Effector memory CD4-positive, alpha-beta T cell (primary cell): ENCODE results near the gene LGALS8.

Experiments used
- DNase-seq, 3 donors: peaks; one replicate each; pipeline ENCODE4 v3.0.0-alpha.2; 2020
- H3K27ac ChIP-seq: 2 replicates; pipeline ENCODE4 v1.7.0; 2013; ENCODE audit warnings: mild to moderate bottlenecking, low read length, moderate library complexity; ENCODE audit not compliant: insufficient read depth, poor library complexity, severe bottlenecking
- H3K27me3 ChIP-seq: replicated peaks from 2 replicates; pipeline ENCODE4 v1.7.0; 2013; ENCODE audit warnings: mild to moderate bottlenecking, low read length; ENCODE audit not compliant: insufficient read depth, control insufficient read depth, poor library complexity, severe bottlenecking
- H3K36me3 ChIP-seq: 2 replicates; pipeline ENCODE4 v1.7.0; 2013; ENCODE audit warnings: mild to moderate bottlenecking, low read length, moderate library complexity; ENCODE audit not compliant: control insufficient read depth, insufficient read depth
- H3K4me1 ChIP-seq: 2 replicates; pipeline ENCODE4 v1.7.0; 2013; ENCODE audit warnings: low read length, mild to moderate bottlenecking; ENCODE audit not compliant: control insufficient read depth, insufficient read depth, poor library complexity, severe bottlenecking
- H3K4me3 ChIP-seq: 2 replicates; pipeline ENCODE4 v1.7.0; 2013; ENCODE audit warnings: low read length, low read depth, mild to moderate bottlenecking; ENCODE audit not compliant: insufficient read depth, poor library complexity, severe bottlenecking
- H3K9me3 ChIP-seq: 2 replicates; pipeline ENCODE4 v1.7.0; 2013; ENCODE audit warnings: mild to moderate bottlenecking, low read length, moderate library complexity; ENCODE audit not compliant: control insufficient read depth

LGALS8 gene

GRCh38 chr1:236522937-236523703, 662 bp upstream of the LGALS8 start:
- Histone ChIP-seq H3K27me3 (no peaks in the 10 kb centered on the region), H3K27ac (peak overlapping the region; percentile 95), H3K9me3 (no peaks in the 10 kb centered on the region), H3K4me1 (peaks cover 7% of the 10 kb centered on the region), H3K4me3 (peak overlapping the region; percentile 100), H3K36me3 (peaks cover 16% of the 10 kb centered on the region)
- DNase-seq, result no peak

- Histone ChIP-seq H3K27me3 (no peaks in the 10 kb centered on the region), H3K9me3 (no peaks in the 10 kb centered on the region), H3K27ac (peak overlapping the region; percentile 95), H3K4me1 (peaks cover 5% of the 10 kb centered on the region), H3K4me3 (peak overlapping the region; percentile 100), H3K36me3 (peaks cover 20% of the 10 kb centered on the region)
- DNase-seq, result peak; percentile 52 to 60 (median 56)
Measured at GRCh38 chr1:236524142-236524894, 536 bp downstream of the LGALS8 start.

- Histone ChIP-seq H3K36me3 (peaks cover 22% of the 10 kb centered on the region), H3K4me1 (peaks cover 5% of the 10 kb centered on the region), H3K27ac (peak overlapping the region; percentile 95), H3K4me3 (peak overlapping the region; percentile 100), H3K9me3 (no peaks in the 10 kb centered on the region), H3K27me3 (no peaks in the 10 kb centered on the region)
- no peak for DNase-seq
Measured at GRCh38 chr1:236524895-236525184, 1.1 kb downstream of the LGALS8 start.

GRCh38 chr1:236526079-236526478, 2.3 kb downstream of the LGALS8 start:
- no peaks in the 10 kb centered on the region for H3K9me3 ChIP-seq
- no peak overlapping the region for H3K27ac ChIP-seq
- peaks cover 30% of the 10 kb centered on the region for H3K36me3 ChIP-seq
- no peak overlapping the region for H3K4me3 ChIP-seq
- H3K27me3 ChIP-seq, result no peaks in the 10 kb centered on the region
- peaks cover 5% of the 10 kb centered on the region for H3K4me1 ChIP-seq
- DNase-seq, result no peak

- Histone ChIP-seq H3K27ac (no peak overlapping the region), H3K9me3 (no peaks in the 10 kb centered on the region), H3K4me1 (peaks cover 9% of the 10 kb centered on the region), H3K36me3 (peaks cover 48% of the 10 kb centered on the region), H3K27me3 (no peaks in the 10 kb centered on the region), H3K4me3 (no peak overlapping the region)
- no peak for DNase-seq
Measured at GRCh38 chr1:236530286-236530685, 6.5 kb downstream of the LGALS8 start.

- peaks cover 48% of the 10 kb centered on the region for H3K36me3 ChIP-seq
- H3K27ac ChIP-seq, result no peak overlapping the region
- H3K27me3 ChIP-seq, result no peaks in the 10 kb centered on the region
- peaks cover 9% of the 10 kb centered on the region for H3K4me1 ChIP-seq
- H3K4me3 ChIP-seq, result no peak overlapping the region
- no peak for DNase-seq
- H3K9me3 ChIP-seq, result no peaks in the 10 kb centered on the region
Measured at GRCh38 chr1:236530959-236531358, 7.2 kb downstream of the LGALS8 start.

- Histone ChIP-seq H3K4me1 (peaks cover 9% of the 10 kb centered on the region), H3K36me3 (peaks cover 41% of the 10 kb centered on the region), H3K4me3 (no peak overlapping the region), H3K9me3 (no peaks in the 10 kb centered on the region), H3K27ac (no peak overlapping the region), H3K27me3 (no peaks in the 10 kb centered on the region)
- no peak for DNase-seq
Measured at GRCh38 chr1:236532850-236533249, 9.1 kb downstream of the LGALS8 start.

GRCh38 chr1:236534151-236534651, 10.4 kb downstream of the LGALS8 start:
- peak in 2 of 3 donors; percentile 9 to 14 for DNase-seq
- Histone ChIP-seq H3K27ac (peak overlapping the region; percentile 34), H3K9me3 (no peaks in the 10 kb centered on the region), H3K36me3 (peaks cover 51% of the 10 kb centered on the region), H3K4me3 (no peak overlapping the region), H3K4me1 (peaks cover 9% of the 10 kb centered on the region), H3K27me3 (no peaks in the 10 kb centered on the region)

GRCh38 chr1:236535190-236535589, 11.4 kb downstream of the LGALS8 start:
- Histone ChIP-seq H3K4me3 (no peak overlapping the region), H3K4me1 (peaks cover 9% of the 10 kb centered on the region), H3K27me3 (no peaks in the 10 kb centered on the region), H3K27ac (no peak overlapping the region), H3K9me3 (no peaks in the 10 kb centered on the region), H3K36me3 (peaks cover 56% of the 10 kb centered on the region)
- no peak for DNase-seq

GRCh38 chr1:236535662-236536161, 11.9 kb downstream of the LGALS8 start:
- no peak overlapping the region for H3K27ac ChIP-seq
- H3K36me3 ChIP-seq, result peaks cover 57% of the 10 kb centered on the region
- no peaks in the 10 kb centered on the region for H3K9me3 ChIP-seq

More at GRCh38 chr1:236535662-236536161, 11.9 kb downstream of the LGALS8 start:
- no peak for DNase-seq
- Histone ChIP-seq H3K4me3 (no peak overlapping the region), H3K4me1 (peaks cover 9% of the 10 kb centered on the region), H3K27me3 (no peaks in the 10 kb centered on the region)
